Tibial nerve (tissue), 4 donors: ENCODE data around the gene GOLPH3L.

Experiments used
- EP300 ChIP-seq, 2 donors: sonication (generic); formaldehyde crosslinking; IDR thresholded peaks; one replicate each; pipeline ENCODE4 v1.6.1; 2017; ENCODE audit warnings: antibody characterized with exemption in 2 of 2, mild to moderate bottlenecking in 1 of 2
- TF ChIP-seq, protein P1 (sequence below), 5 experiments: fragments of 200-600 bp in 3 of 5; fragments of 450-650 bp in 2 of 5; sonication (generic) in 3 of 5; IDR thresholded peaks; one replicate each; pipeline ENCODE4 v1.5.1; 2016 to 2019; ENCODE audit warnings: antibody characterized with exemption in 5 of 5, mild to moderate bottlenecking in 3 of 5, moderate library complexity in 2 of 5

DNA sequence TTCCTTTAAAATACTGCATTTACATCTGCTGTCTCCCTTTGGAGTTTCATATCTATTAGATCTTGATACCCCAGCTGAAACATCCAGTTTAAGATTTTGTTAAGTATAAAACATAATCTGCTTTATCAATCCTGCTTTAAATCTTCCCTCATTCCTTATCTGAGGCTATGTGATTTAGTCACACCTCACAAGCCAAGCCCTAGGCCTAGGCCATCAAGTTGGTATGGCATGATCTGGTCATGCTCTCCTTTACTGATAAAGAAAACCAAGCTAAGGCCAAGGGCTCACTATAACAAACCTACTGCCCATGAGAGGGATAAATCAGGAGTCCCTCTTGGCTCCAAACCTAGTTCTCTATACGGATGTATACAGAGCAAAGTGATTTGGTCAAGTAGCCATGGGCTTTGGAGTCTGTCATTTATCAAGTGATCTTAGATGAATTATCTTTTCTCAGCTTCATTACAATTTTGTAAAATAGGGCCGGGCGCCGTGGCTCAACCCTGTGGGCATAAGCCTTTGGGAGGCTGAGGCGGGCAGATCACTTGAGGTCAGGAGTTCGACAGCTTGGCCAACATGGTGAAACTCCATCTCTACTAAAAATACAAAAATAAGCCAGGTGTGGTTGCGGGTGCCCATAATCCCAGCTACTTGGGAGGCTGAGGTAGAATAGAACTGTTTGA lies 90.4 kb downstream of the GOLPH3L start:
- no peak for TF ChIP-seq EP300 (IDR thresholded peaks at IDR 0.05)
- TF ChIP-seq, protein P1, sequence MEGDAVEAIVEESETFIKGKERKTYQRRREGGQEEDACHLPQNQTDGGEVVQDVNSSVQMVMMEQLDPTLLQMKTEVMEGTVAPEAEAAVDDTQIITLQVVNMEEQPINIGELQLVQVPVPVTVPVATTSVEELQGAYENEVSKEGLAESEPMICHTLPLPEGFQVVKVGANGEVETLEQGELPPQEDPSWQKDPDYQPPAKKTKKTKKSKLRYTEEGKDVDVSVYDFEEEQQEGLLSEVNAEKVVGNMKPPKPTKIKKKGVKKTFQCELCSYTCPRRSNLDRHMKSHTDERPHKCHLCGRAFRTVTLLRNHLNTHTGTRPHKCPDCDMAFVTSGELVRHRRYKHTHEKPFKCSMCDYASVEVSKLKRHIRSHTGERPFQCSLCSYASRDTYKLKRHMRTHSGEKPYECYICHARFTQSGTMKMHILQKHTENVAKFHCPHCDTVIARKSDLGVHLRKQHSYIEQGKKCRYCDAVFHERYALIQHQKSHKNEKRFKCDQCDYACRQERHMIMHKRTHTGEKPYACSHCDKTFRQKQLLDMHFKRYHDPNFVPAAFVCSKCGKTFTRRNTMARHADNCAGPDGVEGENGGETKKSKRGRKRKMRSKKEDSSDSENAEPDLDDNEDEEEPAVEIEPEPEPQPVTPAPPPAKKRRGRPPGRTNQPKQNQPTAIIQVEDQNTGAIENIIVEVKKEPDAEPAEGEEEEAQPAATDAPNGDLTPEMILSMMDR (IDR thresholded peaks at IDR 0.05): no peak
